HG03060 (cell line): Measurements from ENCODE around the gene CEP250.

Experiments
- ATAC-seq: cut with Tn5 transposase; IDR thresholded peaks from one replicate; pipeline ENCODE4 v1.9.1; 2021; ENCODE audit warnings: low read depth, moderate number of reproducible peaks; ENCODE audit not compliant: unreplicated experiment

Gene CEP250

DNA sequence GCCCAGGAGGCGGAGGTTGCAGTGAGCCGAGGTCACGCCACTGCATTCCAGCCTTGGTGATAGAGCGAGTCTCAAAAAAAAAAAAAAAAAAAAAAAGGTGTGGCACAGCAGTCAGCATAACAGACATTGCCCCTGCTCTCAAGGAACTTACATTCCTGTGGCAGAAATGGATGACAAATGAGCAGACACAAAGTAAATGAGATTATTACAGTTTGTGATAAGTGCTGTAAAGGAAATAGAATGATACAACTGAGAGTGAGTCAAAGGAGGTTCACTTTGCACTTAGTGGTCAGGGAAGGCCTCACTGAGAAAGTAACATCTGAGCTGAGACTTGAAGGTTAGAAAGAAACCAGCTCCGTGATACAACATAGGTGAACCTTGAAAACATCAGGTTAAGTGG lies 36.4 kb downstream of the CEP250 start:
- ATAC-seq, result no peak

DNA sequence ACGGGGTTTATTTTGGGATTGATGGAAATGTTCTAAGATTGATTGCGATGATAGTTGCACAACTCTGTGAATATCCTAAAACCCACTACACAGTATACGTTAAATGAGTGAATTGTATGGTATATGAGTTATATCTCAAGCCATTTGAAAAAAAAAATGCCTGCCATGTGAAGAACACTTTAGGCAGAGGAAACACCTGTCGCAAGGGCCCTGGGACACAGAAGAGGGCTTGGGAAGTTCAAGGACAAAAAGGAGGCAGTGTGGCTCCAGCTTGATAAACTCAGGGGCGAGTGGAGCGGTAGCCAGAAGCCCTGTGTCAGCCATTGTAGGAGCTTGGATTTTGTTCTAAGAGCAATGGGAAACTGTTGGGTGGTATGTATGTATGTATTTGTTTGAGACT lies 37.0 kb downstream of the CEP250 start:
- no peak for ATAC-seq

DNA sequence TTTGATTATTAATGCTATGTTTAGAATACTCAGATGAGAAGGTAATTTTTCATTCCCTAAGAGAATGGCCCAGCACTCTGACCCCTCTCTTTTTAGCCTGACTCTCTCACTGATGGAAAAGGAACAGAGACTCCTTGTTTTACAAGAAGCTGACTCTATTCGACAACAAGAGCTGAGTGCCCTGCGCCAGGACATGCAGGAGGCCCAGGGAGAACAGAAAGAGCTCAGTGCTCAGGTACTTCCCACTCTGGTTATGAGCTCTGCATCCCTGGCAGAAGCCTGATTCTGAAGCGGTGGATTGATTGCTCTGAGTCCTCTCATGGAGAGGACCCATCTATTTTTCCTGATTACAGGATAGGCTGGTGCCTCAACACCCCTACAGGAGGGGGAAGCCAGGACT lies 41.1 kb downstream of the CEP250 start:
- ATAC-seq, result no peak

DNA sequence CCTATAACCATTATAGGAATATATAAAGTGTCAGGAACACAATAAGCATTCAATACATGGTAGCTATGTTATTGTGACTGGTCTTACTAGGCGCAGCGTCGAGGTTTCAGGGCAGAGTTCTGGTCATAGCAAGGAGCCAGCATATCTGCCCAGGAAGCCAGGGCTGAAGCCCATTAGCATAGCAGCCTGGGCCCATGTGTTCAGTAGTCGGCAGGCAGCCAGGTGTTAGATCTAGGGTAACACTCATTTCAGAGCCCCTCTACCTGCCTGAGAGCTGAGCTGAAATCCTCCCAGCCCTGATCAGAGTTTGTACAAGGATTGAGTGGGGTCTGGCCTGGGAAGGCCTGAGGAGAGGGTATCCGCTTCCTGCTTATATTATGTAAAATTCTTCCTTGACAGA lies 41.9 kb downstream of the CEP250 start:
- ATAC-seq, result no peak

DNA sequence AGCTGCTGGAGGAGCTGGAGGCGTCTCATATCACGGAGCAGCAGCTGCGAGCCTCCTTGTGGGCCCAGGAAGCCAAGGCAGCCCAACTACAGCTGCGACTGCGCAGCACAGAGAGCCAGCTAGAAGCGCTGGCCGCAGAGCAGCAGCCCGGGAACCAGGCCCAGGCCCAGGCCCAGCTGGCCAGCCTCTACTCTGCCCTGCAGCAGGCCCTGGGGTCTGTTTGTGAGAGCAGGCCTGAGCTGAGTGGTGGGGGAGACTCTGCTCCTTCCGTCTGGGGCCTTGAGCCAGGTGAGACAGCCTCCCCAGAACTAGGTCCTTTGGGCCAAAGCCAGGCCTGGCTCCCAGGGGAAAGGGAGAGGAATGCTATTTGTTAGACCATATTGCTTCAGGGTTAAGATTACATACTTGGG lies 42.4 kb downstream of the CEP250 start:
- no peak for ATAC-seq

GRCh38 chr20:35499271-35499670 lies 43.9 kb downstream of the CEP250 start:
- no peak for ATAC-seq

GRCh38 chr20:35502352-35502751 lies 47.0 kb downstream of the CEP250 start:
- ATAC-seq, result no peak

GRCh38 chr20:35503281-35503680 lies 47.9 kb downstream of the CEP250 start:
- no peak for ATAC-seq

DNA sequence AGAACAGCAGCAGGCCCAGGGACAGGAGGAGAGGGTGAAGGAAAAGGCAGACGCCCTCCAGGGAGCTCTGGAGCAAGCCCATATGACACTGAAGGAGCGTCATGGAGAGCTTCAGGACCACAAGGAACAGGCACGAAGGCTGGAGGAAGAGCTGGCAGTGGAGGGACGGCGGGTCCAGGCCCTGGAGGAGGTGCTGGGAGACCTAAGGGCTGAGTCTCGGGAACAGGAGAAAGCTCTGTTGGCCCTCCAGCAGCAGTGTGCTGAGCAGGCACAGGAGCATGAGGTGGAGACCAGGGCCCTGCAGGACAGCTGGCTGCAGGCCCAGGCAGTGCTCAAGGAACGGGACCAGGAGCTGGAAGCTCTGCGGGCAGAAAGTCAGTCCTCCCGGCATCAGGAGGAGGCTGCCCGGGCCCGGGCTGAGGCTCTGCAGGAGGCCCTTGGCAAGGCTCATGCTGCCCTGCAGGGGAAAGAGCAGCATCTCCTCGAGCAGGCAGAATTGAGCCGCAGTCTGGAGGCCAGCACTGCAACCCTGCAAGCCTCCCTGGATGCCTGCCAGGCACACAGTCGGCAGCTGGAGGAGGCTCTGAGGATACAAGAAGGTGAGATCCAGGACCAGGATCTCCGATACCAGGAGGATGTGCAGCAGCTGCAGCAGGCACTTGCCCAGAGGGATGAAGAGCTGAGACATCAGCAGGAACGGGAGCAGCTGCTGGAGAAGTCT lies 48.6 kb downstream of the CEP250 start:
- no peak for ATAC-seq

- ATAC-seq, result no peak
These were observed 49.4 kb downstream of the CEP250 start for GRCh38 chr20:35504751-35505150.

- no peak for ATAC-seq
These were observed 50.8 kb downstream of the CEP250 start for GRCh38 chr20:35506179-35506578.

DNA sequence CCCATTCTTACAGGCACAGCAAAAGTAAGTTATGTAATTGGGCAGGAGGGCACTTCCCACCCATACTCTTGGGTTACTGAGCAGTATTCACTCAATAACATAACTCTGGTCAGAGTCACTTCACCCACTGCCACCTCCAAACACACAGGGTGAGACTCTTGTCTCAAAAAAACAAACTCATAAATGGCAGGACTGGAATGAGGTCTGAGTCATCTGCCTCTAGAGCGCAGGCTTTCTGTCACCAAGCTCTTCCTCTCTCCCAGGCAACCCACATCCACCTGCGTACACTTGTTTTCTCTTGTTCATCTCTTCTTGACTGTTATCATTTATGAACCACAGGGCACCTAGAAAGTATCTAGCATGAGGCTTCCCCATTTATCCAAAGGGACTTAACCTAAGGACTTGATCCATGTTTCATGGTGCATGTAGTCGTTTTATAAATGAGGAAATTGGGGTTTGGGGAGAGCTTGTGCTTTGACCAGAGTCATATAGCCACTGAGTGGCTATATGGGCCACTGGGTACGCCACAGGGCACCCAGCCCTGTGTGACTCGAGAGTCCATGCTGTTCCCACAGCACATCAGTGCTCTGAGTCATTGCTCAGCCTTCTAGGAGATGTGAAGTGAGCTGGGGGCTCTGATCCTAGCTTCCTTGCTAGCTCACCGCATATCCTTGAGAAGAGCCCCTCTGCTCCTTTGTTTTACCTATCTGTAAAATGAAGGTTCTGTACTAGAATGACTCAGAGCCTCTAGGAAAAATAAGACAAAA lies 51.7 kb downstream of the CEP250 start:
- ATAC-seq, result no peak

DNA sequence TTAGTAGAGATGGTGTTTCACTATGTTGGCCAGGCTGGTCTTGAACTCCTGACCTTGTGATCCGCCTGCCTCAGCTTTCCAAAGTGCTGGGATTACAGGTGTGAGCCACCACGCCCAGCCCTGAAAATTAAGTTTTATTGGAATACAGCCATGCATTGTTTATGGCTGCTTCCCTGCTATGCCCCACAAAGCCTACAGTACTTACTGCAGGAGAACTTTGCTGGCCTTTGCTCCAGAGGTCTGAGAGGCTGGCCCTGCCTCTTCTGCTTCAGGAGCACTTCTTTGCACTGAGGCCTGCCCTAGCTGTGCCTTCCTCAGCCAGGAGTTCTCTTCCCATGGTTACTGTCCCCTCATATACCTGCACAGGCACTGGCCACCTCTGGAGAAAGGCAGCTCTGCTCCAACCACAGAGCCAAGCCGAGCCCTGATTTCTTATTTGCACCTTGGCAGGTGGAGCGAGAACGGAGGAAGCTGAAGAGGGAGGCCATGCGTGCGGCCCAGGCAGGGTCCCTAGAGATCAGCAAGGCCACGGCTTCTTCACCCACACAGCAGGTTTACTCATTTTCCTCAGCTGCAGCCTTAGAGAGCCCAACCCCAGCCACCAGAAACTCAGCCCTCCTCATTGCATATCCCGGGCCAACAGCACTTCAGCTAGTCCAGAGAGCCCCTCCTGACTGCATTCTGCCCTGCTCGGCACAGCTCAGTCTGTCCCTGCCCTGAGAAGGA lies 53.3 kb downstream of the CEP250 start:
- no peak for ATAC-seq

GRCh38 chr20:35510951-35511735 lies 55.7 kb downstream of the CEP250 start:
- ATAC-seq, result no peak

DNA sequence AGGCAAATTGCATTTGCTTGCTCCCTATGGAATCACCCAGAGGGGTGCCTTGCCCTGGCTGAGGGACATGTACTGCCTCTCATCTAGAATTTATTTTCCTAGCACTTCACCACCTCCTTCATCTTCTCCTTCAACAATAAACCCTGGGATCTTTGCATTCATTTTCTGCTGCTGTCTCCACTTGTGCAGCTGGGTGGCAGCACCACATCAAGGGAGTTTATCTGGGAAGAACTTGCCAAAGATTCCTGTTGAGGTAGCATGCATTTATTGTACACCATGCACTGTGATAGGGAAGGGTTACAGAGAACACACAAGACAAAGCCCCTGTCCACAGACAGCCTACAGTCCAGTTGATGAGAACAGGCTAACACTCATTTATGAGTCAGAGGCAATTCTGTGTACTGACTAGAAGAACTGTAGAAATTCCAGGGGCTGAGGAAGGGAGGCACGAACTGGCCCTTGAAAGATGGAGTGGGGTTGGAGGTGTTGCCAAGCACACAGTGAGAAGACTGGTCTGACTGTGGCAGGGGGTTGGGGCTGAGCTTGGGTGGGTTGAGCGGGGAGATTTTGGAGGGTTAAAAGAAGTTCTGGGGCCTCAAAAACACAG lies 56.5 kb downstream of the CEP250 start:
- ATAC-seq, result no peak

DNA sequence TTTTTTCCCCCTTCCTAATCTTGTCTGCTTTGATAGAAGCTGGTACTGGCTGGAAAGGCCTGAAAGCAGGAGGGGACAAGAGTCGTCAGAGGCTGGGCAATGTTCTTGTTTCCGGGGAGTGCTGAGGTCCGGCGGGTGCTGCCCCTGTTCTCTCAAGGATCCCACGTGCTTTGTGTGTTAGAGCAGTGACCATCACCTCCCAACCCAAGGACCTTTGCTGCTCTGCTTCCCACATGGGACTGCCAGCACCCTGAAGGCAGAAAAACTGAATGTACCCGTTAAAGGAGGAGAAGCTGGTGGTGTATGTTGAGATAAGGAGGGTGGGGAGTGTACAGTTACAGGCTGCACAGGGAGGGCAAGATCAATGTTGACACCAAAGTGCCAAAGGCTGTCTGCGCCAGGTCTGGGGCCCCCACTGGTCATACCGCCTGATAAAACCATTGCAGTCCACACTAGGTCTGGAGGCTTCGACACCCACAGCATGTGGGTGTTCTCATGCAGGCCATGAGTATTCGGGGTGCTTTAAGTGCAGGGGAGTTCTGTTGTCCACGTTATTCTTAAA lies 59.1 kb downstream of the CEP250 start:
- ATAC-seq, result no peak

- no peak for ATAC-seq
These were observed 59.9 kb downstream of the CEP250 start for GRCh38 chr20:35515341-35515740.

- no peak for ATAC-seq
These were observed 60.7 kb downstream of the CEP250 start for GRCh38 chr20:35515949-35516645.

DNA sequence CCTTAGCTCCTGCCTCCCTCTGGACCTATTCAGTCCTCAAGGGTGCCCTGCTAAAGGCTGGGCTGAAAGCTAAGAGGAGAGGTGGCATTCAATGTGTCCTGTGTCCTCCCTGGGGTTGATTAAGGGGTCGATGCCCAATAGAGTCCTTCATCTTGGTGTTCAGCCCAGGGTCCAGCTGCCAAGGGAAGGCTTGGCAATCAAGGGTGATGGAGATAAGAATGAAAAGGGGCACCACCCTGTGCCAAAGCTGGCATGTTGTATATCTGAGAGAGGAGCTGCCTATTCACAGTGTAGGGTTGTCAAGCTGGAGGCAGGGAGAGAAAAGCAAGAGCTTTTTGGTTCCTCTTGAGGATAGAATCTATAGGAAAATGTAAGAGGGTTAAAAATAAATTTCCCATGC lies 61.7 kb downstream of the CEP250 start:
- no peak for ATAC-seq
